Measurements from ENCODE around the gene EEF1AKMT2. TPM values are rescaled to one million over a fixed set of nuclear protein-coding genes. Genes with fewer than 3 reads are reported as not detected.

Gene EEF1AKMT2
- total RNA-seq, 1 donor from 2014 or later, result 19.1 TPM

DNA sequence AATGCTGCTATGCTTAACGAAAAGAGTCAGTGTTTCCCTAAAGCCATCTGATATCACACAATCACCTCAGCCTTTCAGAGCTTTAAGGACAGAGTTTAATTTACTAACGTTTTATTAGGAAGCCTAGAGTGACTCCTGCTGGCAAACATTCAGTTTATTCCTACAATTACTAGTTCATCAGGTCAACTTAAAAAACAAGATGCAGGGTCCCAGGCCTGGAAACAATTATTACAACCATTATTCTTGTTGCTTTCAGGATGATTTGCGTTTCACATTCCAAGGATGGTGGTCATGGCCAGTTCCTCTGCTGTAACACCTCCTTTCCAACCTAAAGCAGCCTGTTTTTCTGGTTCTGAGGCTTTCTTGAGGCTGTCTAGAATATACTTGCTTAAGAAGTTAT, 46.0 kb downstream of the EEF1AKMT2 start:
- Mint-ChIP-seq H3K4me1 (ENCODE audit: low read depth, unreplicated experiment) (peaks cover 17% of the 10 kb centered on the region), H3K4me3 (ENCODE audit: unreplicated experiment) (no peak overlapping the region)
- peak; percentile 66 for FAIRE-seq

DNA sequence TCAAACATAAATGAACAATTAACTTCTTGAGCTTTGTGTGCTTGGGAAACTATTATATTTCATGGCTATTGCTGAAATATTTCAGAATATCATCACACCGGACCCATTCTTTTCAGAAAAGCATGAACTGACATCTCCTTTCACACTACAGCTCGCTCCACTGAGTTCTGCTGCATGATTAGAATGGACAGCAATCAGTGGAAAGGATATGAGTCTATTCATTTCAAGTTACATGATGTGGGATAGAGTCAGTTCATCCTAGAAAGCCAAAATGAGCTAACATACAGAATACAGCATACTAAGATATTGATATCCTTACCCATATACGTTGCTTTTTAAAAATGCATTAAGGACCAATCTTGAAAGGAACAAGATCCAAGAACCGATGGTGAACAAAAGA, 46.4 kb downstream of the EEF1AKMT2 start:
- DNase-seq (ENCODE audit: low read depth) (no peak), FAIRE-seq (no peak)
- peaks cover 21% of the 10 kb centered on the region for H3K4me1 Mint-ChIP-seq (ENCODE audit: low read depth, unreplicated experiment)
- H3K36me3 ChIP-seq (ENCODE audit: insufficient read depth, low read length), result no peaks in the 10 kb centered on the region
- H3K4me1 ChIP-seq (ENCODE audit: insufficient read depth, low read length), result peaks cover 29% of the 10 kb centered on the region
- no peaks in the 10 kb centered on the region for H3K36me3 Mint-ChIP-seq (ENCODE audit: low read depth, unreplicated experiment)
- H3K4me3 ChIP-seq (ENCODE audit: insufficient read depth, low read depth, low read length), result no peak overlapping the region
- H3K27me3 ChIP-seq (ENCODE audit: insufficient read depth, low read length), result no peaks in the 10 kb centered on the region
- H3K9ac ChIP-seq (ENCODE audit: low read length), result peak overlapping the region; percentile 68
- H3K27ac ChIP-seq (ENCODE audit: low read depth, low read length), result no peak overlapping the region
- no peak for TF ChIP-seq EZH2 (IDR thresholded peaks at IDR 0.05; ENCODE audit: insufficient read depth, low read length)
- TF ChIP-seq, protein P1, sequence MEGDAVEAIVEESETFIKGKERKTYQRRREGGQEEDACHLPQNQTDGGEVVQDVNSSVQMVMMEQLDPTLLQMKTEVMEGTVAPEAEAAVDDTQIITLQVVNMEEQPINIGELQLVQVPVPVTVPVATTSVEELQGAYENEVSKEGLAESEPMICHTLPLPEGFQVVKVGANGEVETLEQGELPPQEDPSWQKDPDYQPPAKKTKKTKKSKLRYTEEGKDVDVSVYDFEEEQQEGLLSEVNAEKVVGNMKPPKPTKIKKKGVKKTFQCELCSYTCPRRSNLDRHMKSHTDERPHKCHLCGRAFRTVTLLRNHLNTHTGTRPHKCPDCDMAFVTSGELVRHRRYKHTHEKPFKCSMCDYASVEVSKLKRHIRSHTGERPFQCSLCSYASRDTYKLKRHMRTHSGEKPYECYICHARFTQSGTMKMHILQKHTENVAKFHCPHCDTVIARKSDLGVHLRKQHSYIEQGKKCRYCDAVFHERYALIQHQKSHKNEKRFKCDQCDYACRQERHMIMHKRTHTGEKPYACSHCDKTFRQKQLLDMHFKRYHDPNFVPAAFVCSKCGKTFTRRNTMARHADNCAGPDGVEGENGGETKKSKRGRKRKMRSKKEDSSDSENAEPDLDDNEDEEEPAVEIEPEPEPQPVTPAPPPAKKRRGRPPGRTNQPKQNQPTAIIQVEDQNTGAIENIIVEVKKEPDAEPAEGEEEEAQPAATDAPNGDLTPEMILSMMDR (IDR thresholded peaks at IDR 0.05; ENCODE audit: insufficient read depth, low read depth, low read length), result no peak
- no peak overlapping the region for H2AFZ ChIP-seq (ENCODE audit: low read depth, low read length)
- peaks cover 24% of the 10 kb centered on the region for H4K20me1 ChIP-seq (ENCODE audit: insufficient read depth, low read length)
- no peaks in the 10 kb centered on the region for H3K27me3 Mint-ChIP-seq (ENCODE audit: low read depth, unreplicated experiment)
- H3K27ac Mint-ChIP-seq (ENCODE audit: unreplicated experiment), result no peak overlapping the region
- peak overlapping the region; percentile 85 for H3K4me3 Mint-ChIP-seq (ENCODE audit: unreplicated experiment)
- H3K9me3 Mint-ChIP-seq (ENCODE audit: unreplicated experiment), result no peaks in the 10 kb centered on the region
- peak overlapping the region; percentile 88 for H3K4me2 ChIP-seq (ENCODE audit: low read length)
- peaks cover 12% of the 10 kb centered on the region for H3K79me2 ChIP-seq (ENCODE audit: insufficient read depth, low read length)
- H3K9me3 ChIP-seq (ENCODE audit: insufficient read depth, low read depth, low read length), result no peaks in the 10 kb centered on the region

More for the DNA sequence above, 46.0 kb downstream of the EEF1AKMT2 start:
- H3K27ac Mint-ChIP-seq (ENCODE audit: unreplicated experiment), result no peak overlapping the region
- Histone ChIP-seq H3K4me2 (ENCODE audit: low read length) (no peak overlapping the region), H3K79me2 (ENCODE audit: insufficient read depth, low read length) (peaks cover 11% of the 10 kb centered on the region), H3K27me3 (ENCODE audit: insufficient read depth, low read length) (no peaks in the 10 kb centered on the region), H3K9me3 (ENCODE audit: insufficient read depth, low read depth, low read length) (no peaks in the 10 kb centered on the region), H3K27ac (ENCODE audit: low read depth, low read length) (no peak overlapping the region), H2AFZ (ENCODE audit: low read depth, low read length) (no peak overlapping the region), H3K4me3 (ENCODE audit: insufficient read depth, low read depth, low read length) (no peak overlapping the region), H3K4me1 (ENCODE audit: insufficient read depth, low read length) (peaks cover 24% of the 10 kb centered on the region), H3K36me3 (ENCODE audit: insufficient read depth, low read length) (no peaks in the 10 kb centered on the region), H3K9ac (ENCODE audit: low read length) (no peak overlapping the region), H4K20me1 (ENCODE audit: insufficient read depth, low read length) (peaks cover 20% of the 10 kb centered on the region)
- H3K9me3 Mint-ChIP-seq (ENCODE audit: unreplicated experiment), result no peaks in the 10 kb centered on the region
- TF ChIP-seq EZH2 (IDR thresholded peaks at IDR 0.05; ENCODE audit: insufficient read depth, low read length), result no peak
- TF ChIP-seq, protein P1 (IDR thresholded peaks at IDR 0.05; ENCODE audit: insufficient read depth, low read depth, low read length), result peak; percentile 28
- H3K27me3 Mint-ChIP-seq (ENCODE audit: low read depth, unreplicated experiment), result no peaks in the 10 kb centered on the region
- no peaks in the 10 kb centered on the region for H3K36me3 Mint-ChIP-seq (ENCODE audit: low read depth, unreplicated experiment)
- DNase-seq (ENCODE audit: low read depth), result no peak
